Measurements from ENCODE around the gene CIRBP. TPM values are rescaled to one million over a fixed set of nuclear protein-coding genes. Genes with fewer than 3 reads are reported as not detected.

CIRBP gene
- total and polyA plus RNA-seq, 2 of the 13 experiments (the other 11 are each of a cell fraction or from before 2014, with no cell fraction given) = 133 to 140 TPM

DNA sequence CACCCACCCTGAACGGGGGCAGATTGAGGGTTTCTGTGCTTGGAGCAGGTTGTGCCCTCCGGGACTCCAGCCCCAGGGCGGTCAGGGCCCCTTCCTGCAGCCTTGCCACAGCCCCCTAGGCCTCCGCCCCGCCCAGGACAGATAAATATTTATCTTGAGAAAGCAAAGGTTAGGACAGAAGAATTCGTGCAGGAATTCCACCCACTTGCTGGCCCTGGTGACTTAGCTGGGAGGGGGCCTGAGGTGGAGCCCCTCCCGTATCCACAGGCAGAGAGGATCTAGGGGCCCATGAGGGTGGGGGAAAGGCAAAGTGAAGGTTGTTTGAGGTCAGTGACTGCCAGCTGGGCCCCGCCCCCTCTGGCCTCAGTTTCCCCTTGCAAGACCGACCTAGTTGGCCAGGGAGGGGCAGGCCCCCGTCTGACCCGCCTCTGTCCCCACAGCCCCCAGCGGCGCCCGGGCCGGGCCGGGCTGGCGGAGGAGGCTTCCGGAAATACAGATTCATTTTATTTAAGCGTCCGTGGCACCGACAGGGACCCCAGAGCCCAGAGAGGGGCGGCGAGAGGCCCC, 15.5 kb upstream of the CIRBP start (continued):
- TF ChIP-seq, protein P1, sequence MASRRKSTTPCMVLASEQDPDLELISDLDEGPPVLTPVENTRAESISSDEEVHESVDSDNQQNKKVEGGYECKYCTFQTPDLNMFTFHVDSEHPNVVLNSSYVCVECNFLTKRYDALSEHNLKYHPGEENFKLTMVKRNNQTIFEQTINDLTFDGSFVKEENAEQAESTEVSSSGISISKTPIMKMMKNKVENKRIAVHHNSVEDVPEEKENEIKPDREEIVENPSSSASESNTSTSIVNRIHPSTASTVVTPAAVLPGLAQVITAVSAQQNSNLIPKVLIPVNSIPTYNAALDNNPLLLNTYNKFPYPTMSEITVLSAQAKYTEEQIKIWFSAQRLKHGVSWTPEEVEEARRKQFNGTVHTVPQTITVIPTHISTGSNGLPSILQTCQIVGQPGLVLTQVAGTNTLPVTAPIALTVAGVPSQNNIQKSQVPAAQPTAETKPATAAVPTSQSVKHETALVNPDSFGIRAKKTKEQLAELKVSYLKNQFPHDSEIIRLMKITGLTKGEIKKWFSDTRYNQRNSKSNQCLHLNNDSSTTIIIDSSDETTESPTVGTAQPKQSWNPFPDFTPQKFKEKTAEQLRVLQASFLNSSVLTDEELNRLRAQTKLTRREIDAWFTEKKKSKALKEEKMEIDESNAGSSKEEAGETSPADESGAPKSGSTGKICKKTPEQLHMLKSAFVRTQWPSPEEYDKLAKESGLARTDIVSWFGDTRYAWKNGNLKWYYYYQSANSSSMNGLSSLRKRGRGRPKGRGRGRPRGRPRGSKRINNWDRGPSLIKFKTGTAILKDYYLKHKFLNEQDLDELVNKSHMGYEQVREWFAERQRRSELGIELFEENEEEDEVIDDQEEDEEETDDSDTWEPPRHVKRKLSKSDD (CRISPR knock-in tag; IDR thresholded peaks at IDR 0.05; ENCODE audit: low read depth) = no peak
- TF ChIP-seq, protein P2, sequence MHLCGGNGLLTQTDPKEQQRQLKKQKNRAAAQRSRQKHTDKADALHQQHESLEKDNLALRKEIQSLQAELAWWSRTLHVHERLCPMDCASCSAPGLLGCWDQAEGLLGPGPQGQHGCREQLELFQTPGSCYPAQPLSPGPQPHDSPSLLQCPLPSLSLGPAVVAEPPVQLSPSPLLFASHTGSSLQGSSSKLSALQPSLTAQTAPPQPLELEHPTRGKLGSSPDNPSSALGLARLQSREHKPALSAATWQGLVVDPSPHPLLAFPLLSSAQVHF (CRISPR knock-in tag; IDR thresholded peaks at IDR 0.05) = no peak
- TF ChIP-seq ZNF768 (CRISPR knock-in tag; IDR thresholded peaks at IDR 0.05) (no peak), SMYD3 (CRISPR knock-in tag; IDR thresholded peaks at IDR 0.05) (no peak), TP53 (CRISPR knock-in tag; conservative IDR thresholded peaks at IDR 0.05) (no peak), ZNF143 (CRISPR knock-in tag; IDR thresholded peaks at IDR 0.05) (no peak), ZNF296 (CRISPR knock-in tag; conservative IDR thresholded peaks at IDR 0.05) (no peak), ZNF660 (CRISPR knock-in tag; IDR thresholded peaks at IDR 0.05; ENCODE audit: borderline replicate concordance, low read depth) (no peak), ZFP62 (CRISPR knock-in tag; IDR thresholded peaks at IDR 0.05) (no peak), ZNF256 (CRISPR knock-in tag; conservative IDR thresholded peaks at IDR 0.05) (no peak)
- TF ChIP-seq, protein P3, sequence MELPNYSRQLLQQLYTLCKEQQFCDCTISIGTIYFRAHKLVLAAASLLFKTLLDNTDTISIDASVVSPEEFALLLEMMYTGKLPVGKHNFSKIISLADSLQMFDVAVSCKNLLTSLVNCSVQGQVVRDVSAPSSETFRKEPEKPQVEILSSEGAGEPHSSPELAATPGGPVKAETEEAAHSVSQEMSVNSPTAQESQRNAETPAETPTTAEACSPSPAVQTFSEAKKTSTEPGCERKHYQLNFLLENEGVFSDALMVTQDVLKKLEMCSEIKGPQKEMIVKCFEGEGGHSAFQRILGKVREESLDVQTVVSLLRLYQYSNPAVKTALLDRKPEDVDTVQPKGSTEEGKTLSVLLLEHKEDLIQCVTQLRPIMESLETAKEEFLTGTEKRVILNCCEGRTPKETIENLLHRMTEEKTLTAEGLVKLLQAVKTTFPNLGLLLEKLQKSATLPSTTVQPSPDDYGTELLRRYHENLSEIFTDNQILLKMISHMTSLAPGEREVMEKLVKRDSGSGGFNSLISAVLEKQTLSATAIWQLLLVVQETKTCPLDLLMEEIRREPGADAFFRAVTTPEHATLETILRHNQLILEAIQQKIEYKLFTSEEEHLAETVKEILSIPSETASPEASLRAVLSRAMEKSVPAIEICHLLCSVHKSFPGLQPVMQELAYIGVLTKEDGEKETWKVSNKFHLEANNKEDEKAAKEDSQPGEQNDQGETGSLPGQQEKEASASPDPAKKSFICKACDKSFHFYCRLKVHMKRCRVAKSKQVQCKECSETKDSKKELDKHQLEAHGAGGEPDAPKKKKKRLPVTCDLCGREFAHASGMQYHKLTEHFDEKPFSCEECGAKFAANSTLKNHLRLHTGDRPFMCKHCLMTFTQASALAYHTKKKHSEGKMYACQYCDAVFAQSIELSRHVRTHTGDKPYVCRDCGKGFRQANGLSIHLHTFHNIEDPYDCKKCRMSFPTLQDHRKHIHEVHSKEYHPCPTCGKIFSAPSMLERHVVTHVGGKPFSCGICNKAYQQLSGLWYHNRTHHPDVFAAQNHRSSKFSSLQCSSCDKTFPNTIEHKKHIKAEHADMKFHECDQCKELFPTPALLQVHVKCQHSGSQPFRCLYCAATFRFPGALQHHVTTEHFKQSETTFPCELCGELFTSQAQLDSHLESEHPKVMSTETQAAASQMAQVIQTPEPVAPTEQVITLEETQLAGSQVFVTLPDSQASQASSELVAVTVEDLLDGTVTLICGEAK (IDR thresholded peaks at IDR 0.05) = no peak
- TF ChIP-seq, protein P3 (CRISPR knock-in tag; IDR thresholded peaks at IDR 0.05) = no peak
- TF ChIP-seq, protein P4, sequence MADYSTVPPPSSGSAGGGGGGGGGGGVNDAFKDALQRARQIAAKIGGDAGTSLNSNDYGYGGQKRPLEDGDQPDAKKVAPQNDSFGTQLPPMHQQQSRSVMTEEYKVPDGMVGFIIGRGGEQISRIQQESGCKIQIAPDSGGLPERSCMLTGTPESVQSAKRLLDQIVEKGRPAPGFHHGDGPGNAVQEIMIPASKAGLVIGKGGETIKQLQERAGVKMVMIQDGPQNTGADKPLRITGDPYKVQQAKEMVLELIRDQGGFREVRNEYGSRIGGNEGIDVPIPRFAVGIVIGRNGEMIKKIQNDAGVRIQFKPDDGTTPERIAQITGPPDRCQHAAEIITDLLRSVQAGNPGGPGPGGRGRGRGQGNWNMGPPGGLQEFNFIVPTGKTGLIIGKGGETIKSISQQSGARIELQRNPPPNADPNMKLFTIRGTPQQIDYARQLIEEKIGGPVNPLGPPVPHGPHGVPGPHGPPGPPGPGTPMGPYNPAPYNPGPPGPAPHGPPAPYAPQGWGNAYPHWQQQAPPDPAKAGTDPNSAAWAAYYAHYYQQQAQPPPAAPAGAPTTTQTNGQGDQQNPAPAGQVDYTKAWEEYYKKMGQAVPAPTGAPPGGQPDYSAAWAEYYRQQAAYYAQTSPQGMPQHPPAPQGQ (CRISPR knock-in tag; IDR thresholded peaks at IDR 0.05; ENCODE audit: borderline replicate concordance) = no peak
- TF ChIP-seq, protein P5, sequence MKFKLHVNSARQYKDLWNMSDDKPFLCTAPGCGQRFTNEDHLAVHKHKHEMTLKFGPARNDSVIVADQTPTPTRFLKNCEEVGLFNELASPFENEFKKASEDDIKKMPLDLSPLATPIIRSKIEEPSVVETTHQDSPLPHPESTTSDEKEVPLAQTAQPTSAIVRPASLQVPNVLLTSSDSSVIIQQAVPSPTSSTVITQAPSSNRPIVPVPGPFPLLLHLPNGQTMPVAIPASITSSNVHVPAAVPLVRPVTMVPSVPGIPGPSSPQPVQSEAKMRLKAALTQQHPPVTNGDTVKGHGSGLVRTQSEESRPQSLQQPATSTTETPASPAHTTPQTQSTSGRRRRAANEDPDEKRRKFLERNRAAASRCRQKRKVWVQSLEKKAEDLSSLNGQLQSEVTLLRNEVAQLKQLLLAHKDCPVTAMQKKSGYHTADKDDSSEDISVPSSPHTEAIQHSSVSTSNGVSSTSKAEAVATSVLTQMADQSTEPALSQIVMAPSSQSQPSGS (CRISPR knock-in tag; IDR thresholded peaks at IDR 0.05) = peak; percentile 25; the same call in 1 of the 2 replicates

Data from HepG2 (cell line).